Endodermal cell (in vitro differentiated cells): ENCODE measurements around the gene SLC7A1. TPM values are rescaled to one million over a fixed set of nuclear protein-coding genes. Genes with fewer than 3 reads are reported as not detected.

ENCODE experiments used
- DNase-seq: peaks from one replicate; pipeline ENCODE4 v3.0.0-alpha.2; 2017
- H3K27ac ChIP-seq: 2 replicates; pipeline ENCODE4 v1.5.1; 2013; ENCODE audit warnings: mild to moderate bottlenecking, low read depth, low read length, moderate library complexity
- H3K27me3 ChIP-seq: 2 replicates; pipeline ENCODE4 v1.6.1; 2013; ENCODE audit warnings: mild to moderate bottlenecking, low read length, moderate library complexity; ENCODE audit not compliant: insufficient read depth, control insufficient read depth, poor library complexity, severe bottlenecking
- H3K36me3 ChIP-seq: 2 replicates; pipeline ENCODE4 v1.7.0; 2013; ENCODE audit warnings: mild to moderate bottlenecking, low read length, moderate library complexity; ENCODE audit not compliant: control insufficient read depth, insufficient read depth
- H3K4me1 ChIP-seq: one replicate; pipeline ENCODE4 v1.7.0; 2013; ENCODE audit warnings: low read length; ENCODE audit not compliant: control insufficient read depth, insufficient read depth
- H3K4me3 ChIP-seq: 2 replicates; pipeline ENCODE4 v1.5.1; 2013; ENCODE audit warnings: mild to moderate bottlenecking, low read length, moderate library complexity
- H3K9ac ChIP-seq: 2 replicates; pipeline ENCODE4 v1.6.1; 2013; ENCODE audit warnings: mild to moderate bottlenecking, low read length, moderate library complexity; ENCODE audit not compliant: poor library complexity, severe bottlenecking; ENCODE audit errors: extremely low read depth
- H3K9me3 ChIP-seq: 2 replicates; pipeline ENCODE4 v1.6.1; 2013; ENCODE audit warnings: mild to moderate bottlenecking, low read length, moderate library complexity; ENCODE audit not compliant: control insufficient read depth
- H3K27ac Mint-ChIP-seq: 2 replicates; pipeline ENCODE4 v1.8.0; 2020; ENCODE audit warnings: mixed read lengths
- H3K27me3 Mint-ChIP-seq: 2 replicates; pipeline ENCODE4 v1.8.0; 2021; ENCODE audit warnings: mild to moderate bottlenecking, mixed read lengths; ENCODE audit not compliant: insufficient read depth
- H3K36me3 Mint-ChIP-seq: 2 replicates; pipeline ENCODE4 v1.8.0; 2020; ENCODE audit warnings: low read depth, mixed read lengths
- H3K4me1 Mint-ChIP-seq: 2 replicates; pipeline ENCODE4 v1.8.0; 2020; ENCODE audit warnings: mixed read lengths
- H3K4me3 Mint-ChIP-seq: 2 replicates; pipeline ENCODE4 v1.8.0; 2020; ENCODE audit warnings: mild to moderate bottlenecking, moderate library complexity, mixed read lengths
- H3K9me3 Mint-ChIP-seq: 2 replicates; pipeline ENCODE4 v1.8.0; 2020; ENCODE audit warnings: mild to moderate bottlenecking, mixed read lengths
- CTCF ChIP-seq: fragments of 200-600 bp; sonication (generic); conservative IDR thresholded peaks from 2 replicates; pipeline ENCODE4 v1.5.0; 2021; ENCODE audit warnings: antibody characterized with exemption, mild to moderate bottlenecking
- WGBS, 2 experiments: methylation state at CpG; one replicate each; pipeline versions ENCODE4 v1.1.5 to v1.1.7; 2013; ENCODE audit warnings: missing lambda C conversion rate in 2 of 2, mixed read lengths in 1 of 2; ENCODE audit not compliant: insufficient coverage in 1 of 2, insufficient read length in 1 of 2; 5-methylcytosine and 5-hydroxymethylcytosine counted together
- total RNA-seq, 2 donors: library from RNA; stranded (reverse); fragmentation: NEBNext Ultra II Directional in 1 of 2; extraction: Animal tissue kit (Norgen Biotek cat#: 25700) in 1 of 2; gene quantifications; 2 replicates in 1 of 2; 3 replicates in 1 of 2; pipeline ENCODE4 v1.2.1, GENCODE V29; 2021

The SLC7A1 gene
- total RNA-seq, 2 donors from 2014 or later = 26.0 to 27.3 TPM

DNA sequence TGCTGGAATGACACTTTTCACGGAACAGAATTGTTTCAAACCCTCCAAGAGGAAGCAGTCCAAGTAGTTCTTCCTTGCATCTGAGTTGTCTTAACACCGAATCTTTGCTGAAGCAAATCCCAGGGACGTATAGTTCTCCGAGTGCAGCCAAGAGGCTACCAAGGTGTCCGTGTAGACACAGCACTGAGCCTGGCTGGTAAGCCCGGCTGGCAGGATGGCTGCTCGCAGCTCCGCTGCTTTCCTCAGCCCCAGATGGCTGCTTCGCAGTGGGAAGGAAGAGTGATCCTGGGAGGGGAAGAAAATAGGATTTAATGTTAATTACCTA, 105.0 kb downstream of the SLC7A1 start:
- Histone ChIP-seq H3K4me3 (no peak overlapping the region), H3K9ac (no peak overlapping the region), H3K27me3 (no peaks in the 10 kb centered on the region), H3K4me1 (peaks cover 3% of the 10 kb centered on the region), H3K27ac (no peak overlapping the region), H3K36me3 (no peaks in the 10 kb centered on the region), H3K9me3 (no peaks in the 10 kb centered on the region)
- Mint-ChIP-seq H3K36me3 (no peaks in the 10 kb centered on the region), H3K9me3 (no peaks in the 10 kb centered on the region), H3K4me1 (peaks cover 14% of the 10 kb centered on the region), H3K27ac (no peak overlapping the region), H3K27me3 (peaks cover 7% of the 10 kb centered on the region), H3K4me3 (no peak overlapping the region)
- no peak for TF ChIP-seq CTCF
- no peak for DNase-seq
- WGBS, 2 experiments = 89 to 94% methylated on average over 2 to 9 of the region's 9 CpGs

DNA sequence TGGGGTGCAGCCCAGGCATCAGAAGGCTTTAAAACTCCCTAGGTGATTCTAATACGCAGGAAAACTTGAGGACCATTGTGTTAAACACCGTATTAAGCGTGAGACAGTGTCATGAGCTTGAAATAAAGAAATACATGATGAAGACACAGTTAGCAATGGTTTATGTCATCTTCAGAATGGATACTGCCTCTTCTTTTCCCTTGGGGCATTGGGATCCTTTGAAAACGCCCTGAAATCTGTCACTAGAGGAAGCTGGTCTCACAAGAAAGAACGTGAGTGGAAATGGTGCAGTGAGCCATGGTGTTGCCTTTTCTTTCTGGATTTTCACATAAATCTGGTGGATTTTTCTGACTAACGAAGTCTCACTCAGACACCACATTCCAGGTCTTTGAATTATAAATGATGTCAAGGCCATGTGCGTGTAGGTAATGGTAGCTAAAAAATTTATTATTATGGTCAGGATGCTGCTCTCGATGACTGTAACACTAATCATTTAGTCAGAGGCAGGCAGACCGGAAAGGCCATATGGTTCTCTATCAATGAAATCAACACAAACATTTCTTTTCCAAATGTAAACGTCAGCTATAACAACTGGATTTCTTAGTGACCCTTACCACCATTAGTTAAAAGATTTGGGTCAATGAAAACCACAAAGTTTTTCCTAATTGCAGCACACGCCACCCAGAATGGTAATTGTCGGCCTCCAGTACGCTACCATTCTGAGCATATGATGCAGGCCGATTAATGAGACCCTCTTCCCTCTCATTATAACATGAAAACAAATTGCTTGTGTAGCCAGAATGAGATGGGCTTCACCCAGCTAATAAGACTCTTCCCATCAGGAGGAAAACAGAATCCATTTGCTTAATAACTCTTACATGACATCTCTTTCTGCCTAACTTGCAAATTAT, 105.6 kb downstream of the SLC7A1 start:
- H3K27me3 Mint-ChIP-seq = peaks cover 7% of the 10 kb centered on the region

More for the DNA sequence above, 105.6 kb downstream of the SLC7A1 start:
- WGBS, 2 experiments = 81 to 86% methylated on average over 8 to 14 of the region's 14 CpGs
- TF ChIP-seq CTCF = no peak
- Histone ChIP-seq H3K4me1 (peaks cover 3% of the 10 kb centered on the region), H3K9me3 (no peaks in the 10 kb centered on the region), H3K9ac (no peak overlapping the region), H3K4me3 (no peak overlapping the region), H3K27me3 (no peaks in the 10 kb centered on the region), H3K36me3 (no peaks in the 10 kb centered on the region), H3K27ac (no peak overlapping the region)
- H3K27ac Mint-ChIP-seq = no peak overlapping the region
- H3K4me3 Mint-ChIP-seq = no peak overlapping the region
- DNase-seq = no peak
- peaks cover 14% of the 10 kb centered on the region for H3K4me1 Mint-ChIP-seq
- no peaks in the 10 kb centered on the region for H3K36me3 Mint-ChIP-seq
- no peaks in the 10 kb centered on the region for H3K9me3 Mint-ChIP-seq
